Tibial artery (tissue), 4 donors: Measurements from ENCODE around the gene ARL5C.

Source experiments
- DNase-seq, 2 donors: peaks; one replicate each; pipeline ENCODE4 v3.0.0-alpha.2; 2019
- H3K27ac ChIP-seq, 2 donors: fragments of 200-600 bp; sonication (generic) in 1 of 2; 1 replicate in 1 of 2; 2 replicates in 1 of 2; pipeline ENCODE4 v1.5.1; 2018 to 2019; ENCODE audit warnings: mild to moderate bottlenecking in 1 of 2
- H3K27me3 ChIP-seq, 2 donors: fragments of 200-600 bp; sonication (generic) in 1 of 2; one replicate each; pipeline versions ENCODE4 v1.5.1 to v1.6.0; 2016 to 2019
- H3K36me3 ChIP-seq, 3 donors: fragments of 200-600 bp; sonication (generic) in 2 of 3; one replicate each; pipeline ENCODE4 v1.5.1; 2016 to 2019; ENCODE audit warnings: mild to moderate bottlenecking in 2 of 3
- H3K4me1 ChIP-seq, 4 donors: fragments of 200-600 bp; sonication (generic) in 2 of 4; 1 replicate in 3 of 4; 2 replicates in 1 of 4; pipeline ENCODE4 v1.5.1; 2016 to 2019
- H3K4me3 ChIP-seq, 2 donors: fragments of 200-600 bp; sonication (generic) in 1 of 2; 1 replicate in 1 of 2; 2 replicates in 1 of 2; pipeline ENCODE4 v1.5.1; 2018 to 2019; ENCODE audit warnings: mild to moderate bottlenecking in 2 of 2
- H3K9me3 ChIP-seq, 3 donors: fragments of 200-600 bp; sonication (generic) in 1 of 3; one replicate each; pipeline ENCODE4 v1.5.1; 2016 to 2019
- CTCF ChIP-seq, 2 experiments: fragments of 200-600 bp in 1 of 2; fragments of 450-650 bp in 1 of 2; IDR thresholded peaks; one replicate each; pipeline ENCODE4 v1.5.1; 2017 to 2019; ENCODE audit warnings: antibody characterized with exemption in 2 of 2, mild to moderate bottlenecking in 1 of 2, moderate library complexity in 1 of 2
- intact Hi-C: fragments of 100-400 bp; cut with DNase I; formaldehyde crosslinking; loops from one replicate; pipeline ENCODE4 v1.15.0; 2023; ENCODE audit warnings: low total_unique reads

ARL5C gene

GRCh38 chr17:39209317-39210092 is 43.5 kb upstream of the ARL5C start:
- Histone ChIP-seq H3K36me3 (peaks cover 7 to 34% (median 8%) of the 10 kb centered on the region in 3 donors), H3K27ac (peak overlapping the region; percentile 80 to 93), H3K4me1 (peaks cover 0 to 74% (median 61%) of the 10 kb centered on the region in 4 donors), H3K4me3 (peak overlapping the region; percentile 41 to 50), H3K27me3 (no peaks in the 10 kb centered on the region), H3K9me3 (no peaks in the 10 kb centered on the region)
- no peak for TF ChIP-seq CTCF (IDR thresholded peaks at IDR 0.05)
- peak; percentile 91 to 96 for DNase-seq
- intact Hi-C loops, result loop anchor here (5.0 kb wide), 1 partner anchor 33 kb away; no protein-coding TSS in a partner anchor

GRCh38 chr17:39208893-39209292 is 42.9 kb upstream of the ARL5C start:
- Histone ChIP-seq H3K9me3 (no peaks in the 10 kb centered on the region), H3K27ac (peak overlapping the region; percentile 80 to 93), H3K36me3 (peaks cover 13 to 34% (median 14%) of the 10 kb centered on the region in 3 donors), H3K27me3 (no peaks in the 10 kb centered on the region), H3K4me3 (peak overlapping the region in 1 of 2 donors; percentile 41), H3K4me1 (peaks cover 0 to 70% (median 58%) of the 10 kb centered on the region in 4 donors)
- TF ChIP-seq CTCF (IDR thresholded peaks at IDR 0.05), result no peak
- intact Hi-C loops, result loop anchor here (5.0 kb wide), 1 partner anchor 33 kb away; no protein-coding TSS in a partner anchor
- DNase-seq, result peak in 1 of 2 donors; percentile 49

- H3K4me1 ChIP-seq, result peaks cover 0 to 63% (median 53%) of the 10 kb centered on the region in 4 donors
- DNase-seq, result no peak
- TF ChIP-seq CTCF (IDR thresholded peaks at IDR 0.05), result no peak
- no peaks in the 10 kb centered on the region for H3K9me3 ChIP-seq
- peak overlapping the region; percentile 80 to 93 for H3K27ac ChIP-seq
- H3K4me3 ChIP-seq, result no peak overlapping the region
- H3K27me3 ChIP-seq, result no peaks in the 10 kb centered on the region
- peaks cover 21 to 37% (median 21%) of the 10 kb centered on the region in 3 donors for H3K36me3 ChIP-seq
- intact Hi-C loops, result loop anchor here (5.0 kb wide), 1 partner anchor 34 kb away; no protein-coding TSS in a partner anchor
Measured at GRCh38 chr17:39208136-39208535, 42.2 kb upstream of the ARL5C start.

GRCh38 chr17:39205112-39205526 is 39.2 kb upstream of the ARL5C start:
- no peaks in the 10 kb centered on the region for H3K27me3 ChIP-seq
- peaks cover 39 to 43% (median 41%) of the 10 kb centered on the region in 3 donors for H3K36me3 ChIP-seq
- DNase-seq, result no peak
- no peak overlapping the region for H3K27ac ChIP-seq
- peaks cover 0 to 50% (median 45%) of the 10 kb centered on the region in 4 donors for H3K4me1 ChIP-seq
- intact Hi-C loops, result loop anchor here (5.0 kb wide), 1 partner anchor 37 kb away; no protein-coding TSS in a partner anchor
- H3K9me3 ChIP-seq, result no peaks in the 10 kb centered on the region
- no peak overlapping the region for H3K4me3 ChIP-seq
- TF ChIP-seq CTCF (IDR thresholded peaks at IDR 0.05), result no peak

- peaks cover 0 to 46% (median 40%) of the 10 kb centered on the region in 4 donors for H3K4me1 ChIP-seq
- no peak overlapping the region for H3K4me3 ChIP-seq
- intact Hi-C loops, result no loop called here
- TF ChIP-seq CTCF (IDR thresholded peaks at IDR 0.05), result no peak
- no peak overlapping the region for H3K27ac ChIP-seq
- H3K27me3 ChIP-seq, result no peaks in the 10 kb centered on the region
- peaks cover 39 to 43% (median 41%) of the 10 kb centered on the region in 3 donors for H3K36me3 ChIP-seq
- H3K9me3 ChIP-seq, result no peaks in the 10 kb centered on the region
- DNase-seq, result no peak
Measured at GRCh38 chr17:39204245-39204644, 38.3 kb upstream of the ARL5C start.
